Activated T-helper 1 cell treated with anti-CD3 and anti-CD28 coated beads, Interleukin-12 subunit alpha, Interleukin-12 subunit beta, Interleukin-2, Interleukin-4 antibody, amounts not matched to agents 30 ng/mL and 10 ng/mL and 1 ng/mL, durations not matched to agents 14 hours and 24 hours and 36 hours (primary cell): ENCODE measurements around the gene INTS12. TPM values are rescaled to one million over a fixed set of nuclear protein-coding genes. Genes with fewer than 3 reads are reported as not detected.
A peak's percentile ranks its signal among the peaks of the same experiment; 100 is the strongest.
"Not testable (repeated sequence)": the region's sequence is repeated elsewhere in the genome, so short reads cannot be mapped to it uniquely, and the experiment has no call there.

Experiments
- DNase-seq: peaks from one replicate; pipeline ENCODE4 v3.0.0; 2021; ENCODE audit warnings: low spot score
- H3K27ac Mint-ChIP-seq: one replicate; pipeline ENCODE4 v1.8.0; 2021; ENCODE audit warnings: mild to moderate bottlenecking, mixed read lengths
- H3K27me3 Mint-ChIP-seq: one replicate; pipeline ENCODE4 v1.8.0; 2022; ENCODE audit warnings: mild to moderate bottlenecking, moderate library complexity, mixed read lengths; ENCODE audit not compliant: insufficient read depth
- H3K36me3 Mint-ChIP-seq: one replicate; pipeline ENCODE4 v1.8.0; 2021; ENCODE audit warnings: low read depth, mixed read lengths
- H3K4me1 Mint-ChIP-seq: one replicate; pipeline ENCODE4 v1.8.0; 2021; ENCODE audit warnings: low read depth, mixed read lengths
- H3K4me3 Mint-ChIP-seq: one replicate; pipeline ENCODE4 v1.8.0; 2021; ENCODE audit warnings: mild to moderate bottlenecking, moderate library complexity, mixed read lengths
- H3K9me3 Mint-ChIP-seq: one replicate; pipeline ENCODE4 v1.8.0; 2021; ENCODE audit warnings: mixed read lengths
- intact Hi-C: fragments of 100-400 bp; cut with micrococcal nuclease; formaldehyde crosslinking; loops from one replicate; pipeline ENCODE4 v1.15.1; 2024
- total RNA-seq: library from RNA; stranded (reverse); gene quantifications from 2 replicates; pipeline ENCODE4 v1.2.3, GENCODE V29; 2022

Gene INTS12
- total RNA-seq, 1 donor from 2014 or later, result 18.7 TPM

DNA sequence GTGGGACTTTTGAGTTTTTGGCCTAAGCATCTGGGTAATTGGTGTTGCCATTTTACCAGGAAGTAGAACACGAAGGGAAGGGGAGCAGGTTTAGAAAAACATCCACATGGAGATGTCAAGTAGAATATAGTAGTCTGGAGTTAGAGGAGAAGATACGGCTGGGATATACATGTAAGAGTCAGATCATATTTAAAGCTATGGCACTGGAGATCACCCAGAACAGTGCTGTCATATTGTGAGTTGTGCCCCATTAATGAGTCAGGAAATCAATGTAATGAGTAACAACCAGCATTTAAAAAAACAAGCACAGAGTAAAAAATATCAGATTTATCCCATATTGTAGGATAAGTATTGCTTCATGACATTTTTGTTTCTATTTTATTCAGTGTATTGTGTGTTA, 4.3 kb upstream of the INTS12 start:
- no peaks in the 10 kb centered on the region for H3K27me3 Mint-ChIP-seq
- no peaks in the 10 kb centered on the region for H3K9me3 Mint-ChIP-seq
- no peak overlapping the region for H3K27ac Mint-ChIP-seq
- no peak for DNase-seq
- intact Hi-C loops, result no loop called here
- no peak overlapping the region for H3K4me3 Mint-ChIP-seq
- H3K4me1 Mint-ChIP-seq, result peaks cover 10% of the 10 kb centered on the region
- no peaks in the 10 kb centered on the region for H3K36me3 Mint-ChIP-seq

DNA sequence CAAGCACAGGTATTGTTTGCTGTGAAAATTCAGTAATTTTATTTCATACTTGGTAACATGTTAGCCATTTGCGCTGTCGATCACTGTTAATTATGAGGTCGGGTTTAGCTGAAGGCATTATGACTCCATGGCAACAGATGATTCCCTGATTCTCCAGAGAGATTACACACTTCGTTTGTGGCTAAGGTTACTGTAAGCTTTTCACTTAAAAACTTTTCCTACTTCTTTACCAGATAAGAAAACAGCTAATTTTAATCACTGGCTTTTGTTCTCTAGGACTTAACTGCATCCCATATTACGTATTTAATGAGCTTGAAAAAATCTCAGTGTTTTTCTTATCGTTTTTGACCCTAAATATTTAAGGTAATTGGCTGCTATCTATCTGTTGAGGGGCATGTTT, 2.2 kb upstream of the INTS12 start:
- intact Hi-C loops, result no loop called here
- Mint-ChIP-seq H3K9me3 (no peaks in the 10 kb centered on the region), H3K4me3 (no peak overlapping the region), H3K27me3 (no peaks in the 10 kb centered on the region), H3K27ac (no peak overlapping the region), H3K36me3 (peaks cover 5% of the 10 kb centered on the region), H3K4me1 (peaks cover 21% of the 10 kb centered on the region)
- DNase-seq, result no peak

DNA sequence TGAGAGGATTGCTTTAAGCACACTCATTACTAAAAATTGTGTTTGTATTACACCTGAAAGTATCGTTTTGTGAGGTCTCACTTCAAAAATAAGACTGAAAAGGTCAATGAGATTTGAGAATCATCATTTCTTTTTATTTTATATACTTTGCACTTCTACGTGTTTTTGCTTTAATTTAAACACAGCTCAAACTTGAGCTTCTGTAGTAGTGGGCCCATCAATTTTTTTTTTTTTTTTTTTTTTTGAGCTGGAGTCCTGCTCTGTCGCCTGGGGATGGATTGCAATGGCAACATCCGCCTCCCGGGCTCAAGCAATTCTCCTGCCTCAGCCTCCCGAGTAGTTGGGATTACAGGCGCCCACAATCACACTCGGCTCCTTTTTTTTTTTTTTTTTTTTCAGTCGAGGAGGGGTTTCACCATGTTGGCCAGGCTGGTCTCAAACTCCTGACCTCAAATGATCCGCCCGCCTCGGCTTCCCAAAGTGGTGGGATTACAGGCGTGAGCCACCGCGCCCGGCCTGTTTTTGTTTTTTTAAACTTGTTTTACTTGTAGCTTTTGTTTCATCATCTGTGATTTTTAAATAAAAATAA, 1.6 kb upstream of the INTS12 start:
- Mint-ChIP-seq H3K4me1 (peaks cover 21% of the 10 kb centered on the region), H3K27ac (no peak overlapping the region), H3K9me3 (no peaks in the 10 kb centered on the region), H3K4me3 (peak overlapping the region; percentile 99), H3K36me3 (peaks cover 7% of the 10 kb centered on the region), H3K27me3 (no peaks in the 10 kb centered on the region)
- intact Hi-C loops, result no loop called here
- DNase-seq, result no peak

- Mint-ChIP-seq H3K36me3 (peaks cover 7% of the 10 kb centered on the region), H3K4me3 (peak overlapping the region; percentile 99), H3K27me3 (no peaks in the 10 kb centered on the region), H3K27ac (peak overlapping the region; percentile 83), H3K4me1 (peaks cover 21% of the 10 kb centered on the region), H3K9me3 (no peaks in the 10 kb centered on the region)
- intact Hi-C loops, result loop anchor here (2.0 to 10.0 kb wide), 4 partner anchors 186 to 742 kb away; partner anchors contain the start of genes NPNT and TET2
- DNase-seq, result no peak
These were observed 577 bp upstream of the INTS12 start for GRCh38 chr4:105709081-105709450.

- peaks cover 21% of the 10 kb centered on the region for H3K4me1 Mint-ChIP-seq
- H3K27ac Mint-ChIP-seq, result peak overlapping the region; percentile 95
- DNase-seq, result no peak
- intact Hi-C loops, result loop anchor here (1.0 to 10.0 kb wide), 6 partner anchors 187 to 741 kb away; partner anchors contain the start of genes AIMP1, NPNT, TBCK and TET2
- no peaks in the 10 kb centered on the region for H3K9me3 Mint-ChIP-seq
- H3K4me3 Mint-ChIP-seq, result peak overlapping the region; percentile 99
- peaks cover 7% of the 10 kb centered on the region for H3K36me3 Mint-ChIP-seq
- H3K27me3 Mint-ChIP-seq, result no peaks in the 10 kb centered on the region
These were observed 708 bp downstream of the INTS12 start for GRCh38 chr4:105707782-105708180.

DNA sequence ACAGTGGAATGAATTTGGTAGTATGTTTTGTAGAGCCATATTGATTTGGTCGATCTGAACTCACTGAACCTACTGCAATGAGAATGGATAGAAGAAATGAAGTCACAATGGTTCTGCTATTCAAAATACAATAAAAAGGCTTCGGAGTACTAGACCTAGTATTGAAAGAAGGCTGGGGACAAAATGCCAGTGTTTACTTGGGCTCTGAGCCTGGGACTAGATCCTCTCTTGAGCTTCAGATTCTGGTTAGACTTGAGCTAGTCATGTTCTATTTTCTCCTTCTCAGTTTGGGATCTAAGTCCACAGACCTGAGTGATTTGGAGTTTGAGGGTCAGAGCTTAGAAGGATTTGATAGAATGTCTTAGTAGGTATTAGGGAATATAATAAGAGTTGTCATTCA, 9.9 kb downstream of the INTS12 start:
- Mint-ChIP-seq H3K4me1 (no peaks in the 10 kb centered on the region), H3K36me3 (peaks cover 18% of the 10 kb centered on the region), H3K4me3 (no peak overlapping the region), H3K9me3 (no peaks in the 10 kb centered on the region), H3K27me3 (no peaks in the 10 kb centered on the region), H3K27ac (no peak overlapping the region)
- intact Hi-C loops, result no loop called here
- no peak for DNase-seq

GRCh38 chr4:105695832-105696231, 12.7 kb downstream of the INTS12 start:
- H3K27ac Mint-ChIP-seq, H3K4me3 Mint-ChIP-seq, H3K27me3 Mint-ChIP-seq, H3K9me3 Mint-ChIP-seq, H3K4me1 Mint-ChIP-seq, intact Hi-C loops, DNase-seq: not testable (repeated sequence)
- peaks cover 29% of the 10 kb centered on the region for H3K36me3 Mint-ChIP-seq

- H3K27ac Mint-ChIP-seq, H3K4me1 Mint-ChIP-seq, H3K9me3 Mint-ChIP-seq, intact Hi-C loops, DNase-seq, H3K4me3 Mint-ChIP-seq, H3K27me3 Mint-ChIP-seq: not testable (repeated sequence)
- peaks cover 28% of the 10 kb centered on the region for H3K36me3 Mint-ChIP-seq
These were observed 13.7 kb downstream of the INTS12 start for GRCh38 chr4:105694812-105695211.

GRCh38 chr4:105686571-105686970, 21.9 kb downstream of the INTS12 start:
- H3K27ac Mint-ChIP-seq, result no peak overlapping the region
- no peaks in the 10 kb centered on the region for H3K9me3 Mint-ChIP-seq
- intact Hi-C loops, result no loop called here
- DNase-seq, result no peak
- no peaks in the 10 kb centered on the region for H3K27me3 Mint-ChIP-seq
- H3K4me1 Mint-ChIP-seq, result no peaks in the 10 kb centered on the region
- no peak overlapping the region for H3K4me3 Mint-ChIP-seq
- H3K36me3 Mint-ChIP-seq, result peaks cover 26% of the 10 kb centered on the region

DNA sequence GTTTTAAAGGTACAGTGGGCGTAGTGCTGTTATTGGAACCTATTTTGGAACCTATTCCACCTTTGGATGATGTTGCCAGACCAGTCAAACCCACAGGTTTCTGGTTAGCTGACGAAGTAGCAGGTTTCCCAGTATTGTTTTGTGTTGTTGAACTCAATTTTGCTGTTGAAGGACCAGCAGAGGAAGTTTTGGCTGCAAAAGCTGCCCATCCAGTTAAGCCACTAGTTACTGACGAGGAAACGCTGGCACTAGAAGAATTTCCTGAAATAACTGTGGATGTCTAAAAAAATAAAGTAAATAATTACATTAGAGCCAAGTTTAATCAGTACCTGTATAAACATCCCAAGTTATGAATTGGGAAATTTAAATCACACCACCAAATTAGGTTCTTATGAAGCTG, 25.5 kb downstream of the INTS12 start:
- Mint-ChIP-seq H3K9me3 (no peaks in the 10 kb centered on the region), H3K4me3 (no peak overlapping the region), H3K27me3 (no peaks in the 10 kb centered on the region), H3K4me1 (no peaks in the 10 kb centered on the region), H3K36me3 (peaks cover 19% of the 10 kb centered on the region), H3K27ac (no peak overlapping the region)
- DNase-seq, result no peak
- intact Hi-C loops, result no loop called here

GRCh38 chr4:105679186-105679585, 29.3 kb downstream of the INTS12 start:
- intact Hi-C loops, result no loop called here
- H3K27ac Mint-ChIP-seq, result no peak overlapping the region
- H3K9me3 Mint-ChIP-seq, result no peaks in the 10 kb centered on the region
- H3K36me3 Mint-ChIP-seq, result peaks cover 15% of the 10 kb centered on the region
- DNase-seq, result no peak
- H3K4me1 Mint-ChIP-seq, result no peaks in the 10 kb centered on the region
- H3K4me3 Mint-ChIP-seq, result no peak overlapping the region
- no peaks in the 10 kb centered on the region for H3K27me3 Mint-ChIP-seq

GRCh38 chr4:105677709-105678108, 30.8 kb downstream of the INTS12 start:
- H3K27ac Mint-ChIP-seq, result no peak overlapping the region
- DNase-seq, result no peak
- no peak overlapping the region for H3K4me3 Mint-ChIP-seq
- H3K36me3 Mint-ChIP-seq, result peaks cover 11% of the 10 kb centered on the region
- intact Hi-C loops, result no loop called here
- H3K4me1 Mint-ChIP-seq, result no peaks in the 10 kb centered on the region
- no peaks in the 10 kb centered on the region for H3K9me3 Mint-ChIP-seq
- peaks cover 7% of the 10 kb centered on the region for H3K27me3 Mint-ChIP-seq

DNA sequence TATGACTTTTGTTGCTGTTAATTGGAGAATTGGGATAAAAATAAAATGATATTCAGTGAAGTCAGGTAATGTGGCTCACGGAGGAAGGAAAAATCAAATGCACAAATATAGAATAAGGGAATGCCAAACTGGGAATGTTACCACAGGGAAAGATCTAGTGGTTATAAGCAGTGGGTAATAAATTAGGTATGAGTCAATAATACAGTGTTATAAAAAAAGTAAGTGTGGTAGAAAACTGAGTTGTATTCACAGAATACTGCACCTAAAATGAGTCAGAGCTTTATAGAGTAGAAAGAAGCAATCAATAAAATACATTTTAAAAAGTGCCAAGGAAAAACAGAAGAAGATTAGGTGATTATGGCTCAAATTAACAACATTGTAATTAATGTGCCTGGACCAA, 34.5 kb downstream of the INTS12 start:
- no peak overlapping the region for H3K4me3 Mint-ChIP-seq
- no peaks in the 10 kb centered on the region for H3K4me1 Mint-ChIP-seq
- H3K27ac Mint-ChIP-seq, result no peak overlapping the region

GRCh38 chr4:105671301-105671700, 37.2 kb downstream of the INTS12 start:
- Mint-ChIP-seq H3K4me3 (no peak overlapping the region), H3K9me3 (no peaks in the 10 kb centered on the region), H3K27me3 (peaks cover 7% of the 10 kb centered on the region), H3K27ac (no peak overlapping the region), H3K4me1 (no peaks in the 10 kb centered on the region), H3K36me3 (no peaks in the 10 kb centered on the region)
- intact Hi-C loops, result no loop called here
- no peak for DNase-seq

More for the DNA sequence above, 34.5 kb downstream of the INTS12 start:
- Mint-ChIP-seq H3K27me3 (peaks cover 7% of the 10 kb centered on the region), H3K36me3 (no peaks in the 10 kb centered on the region), H3K9me3 (no peaks in the 10 kb centered on the region)
- no peak for DNase-seq
- intact Hi-C loops, result no loop called here
